ENCODE data around the gene LCN15. TPM values are rescaled to one million over a fixed set of nuclear protein-coding genes. Genes with fewer than 3 reads are reported as not detected.
A peak's percentile ranks its signal among the peaks of the same experiment; 100 is the strongest.

Gene LCN15
- total RNA-seq, 1 donor from 2014 or later = not detected

DNA sequence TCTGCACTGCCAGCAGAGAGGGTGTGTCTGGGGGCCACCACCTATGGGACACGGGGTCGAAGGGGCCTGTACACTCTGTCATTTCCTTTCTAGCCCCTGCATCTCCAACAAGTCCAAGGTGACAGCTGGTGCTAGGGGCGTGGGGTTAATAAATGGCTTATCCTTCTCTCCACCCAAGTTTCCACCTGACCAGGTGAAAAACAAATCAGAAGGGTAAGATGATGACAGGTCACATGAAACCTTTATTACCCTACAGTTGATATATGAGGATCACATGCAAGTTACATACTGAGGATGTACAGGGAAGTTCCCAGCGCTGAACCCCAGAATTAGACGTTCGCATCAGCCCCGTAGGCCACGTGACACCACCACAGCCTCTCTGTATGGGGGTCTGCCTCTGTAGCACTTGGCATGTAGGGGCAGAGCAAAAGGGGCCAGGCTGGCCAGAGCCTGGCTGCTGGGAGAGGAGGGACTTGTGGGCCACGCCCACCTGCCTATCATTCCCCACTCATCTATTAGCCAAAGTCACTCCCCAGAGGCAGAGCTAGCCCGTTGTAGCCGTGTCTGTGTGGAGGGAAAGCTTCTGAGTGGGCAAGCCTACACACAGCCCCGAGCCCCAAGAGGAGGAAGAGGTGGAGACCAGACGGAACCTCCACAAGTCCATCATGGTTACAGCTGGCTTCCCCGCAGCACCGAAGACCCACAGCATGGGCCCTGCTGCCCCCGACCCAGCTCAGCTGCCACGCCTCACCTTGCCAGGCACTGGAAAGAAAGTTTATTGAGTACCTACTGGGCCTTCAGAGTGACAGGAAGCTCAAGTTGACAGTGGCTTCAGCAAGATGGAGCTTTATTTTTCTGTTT, 29.0 kb upstream of the LCN15 start:
- H3K27me3 Mint-ChIP-seq (ENCODE audit: unreplicated experiment) = peaks cover 6% of the 10 kb centered on the region
- H3K27ac Mint-ChIP-seq (ENCODE audit: unreplicated experiment) = no peak overlapping the region
- no peak for DNase-seq (ENCODE audit: extremely low spot score, unreplicated experiment)
- TF ChIP-seq, protein P1, sequence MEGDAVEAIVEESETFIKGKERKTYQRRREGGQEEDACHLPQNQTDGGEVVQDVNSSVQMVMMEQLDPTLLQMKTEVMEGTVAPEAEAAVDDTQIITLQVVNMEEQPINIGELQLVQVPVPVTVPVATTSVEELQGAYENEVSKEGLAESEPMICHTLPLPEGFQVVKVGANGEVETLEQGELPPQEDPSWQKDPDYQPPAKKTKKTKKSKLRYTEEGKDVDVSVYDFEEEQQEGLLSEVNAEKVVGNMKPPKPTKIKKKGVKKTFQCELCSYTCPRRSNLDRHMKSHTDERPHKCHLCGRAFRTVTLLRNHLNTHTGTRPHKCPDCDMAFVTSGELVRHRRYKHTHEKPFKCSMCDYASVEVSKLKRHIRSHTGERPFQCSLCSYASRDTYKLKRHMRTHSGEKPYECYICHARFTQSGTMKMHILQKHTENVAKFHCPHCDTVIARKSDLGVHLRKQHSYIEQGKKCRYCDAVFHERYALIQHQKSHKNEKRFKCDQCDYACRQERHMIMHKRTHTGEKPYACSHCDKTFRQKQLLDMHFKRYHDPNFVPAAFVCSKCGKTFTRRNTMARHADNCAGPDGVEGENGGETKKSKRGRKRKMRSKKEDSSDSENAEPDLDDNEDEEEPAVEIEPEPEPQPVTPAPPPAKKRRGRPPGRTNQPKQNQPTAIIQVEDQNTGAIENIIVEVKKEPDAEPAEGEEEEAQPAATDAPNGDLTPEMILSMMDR (IDR thresholded peaks at IDR 0.05) = no peak
- no peaks in the 10 kb centered on the region for H3K9me3 Mint-ChIP-seq (ENCODE audit: unreplicated experiment)
- peaks cover 25% of the 10 kb centered on the region for H3K4me1 Mint-ChIP-seq (ENCODE audit: unreplicated experiment)
- H3K36me3 Mint-ChIP-seq (ENCODE audit: unreplicated experiment) = no peaks in the 10 kb centered on the region
- peak overlapping the region; percentile 18 for H3K4me3 Mint-ChIP-seq (ENCODE audit: unreplicated experiment)

DNA sequence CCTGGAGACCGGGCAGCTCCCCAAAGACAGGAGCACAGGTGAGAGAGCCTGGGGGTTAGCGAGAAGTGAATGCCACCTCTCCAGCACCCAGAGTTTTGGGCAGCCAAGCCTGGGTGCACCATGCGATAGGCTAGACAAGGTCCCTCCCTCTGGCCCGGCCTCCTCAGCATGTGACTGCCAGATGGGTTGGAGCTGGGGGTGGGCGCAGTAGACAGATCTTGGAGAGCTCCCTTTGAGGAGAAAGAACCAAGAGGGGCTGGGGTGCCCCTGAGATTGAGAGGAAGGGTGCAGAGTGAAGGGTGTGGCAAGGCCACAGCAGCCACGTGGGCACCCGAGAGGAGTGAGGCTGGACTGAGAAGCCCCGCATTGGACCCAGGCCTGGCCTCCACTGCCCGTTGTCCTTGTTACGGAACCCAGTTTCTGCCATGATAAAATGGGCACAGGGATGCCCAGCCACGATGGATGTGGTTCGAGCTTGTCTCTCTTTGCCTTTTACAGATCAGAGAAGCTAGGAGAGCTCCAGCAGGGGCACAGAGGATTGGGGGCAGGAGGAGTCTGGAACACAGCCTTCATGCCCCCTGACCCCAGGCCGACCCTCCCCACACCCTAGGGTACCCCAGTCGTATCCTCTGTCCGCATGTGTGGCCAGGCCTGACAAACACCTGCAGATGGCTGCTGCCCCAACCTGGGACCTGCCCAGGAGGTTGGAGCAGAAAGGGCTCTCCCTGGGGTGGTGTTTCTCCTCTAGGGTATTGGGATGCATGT, 28.2 kb upstream of the LCN15 start:
- no peaks in the 10 kb centered on the region for H3K36me3 Mint-ChIP-seq (ENCODE audit: unreplicated experiment)
- DNase-seq (ENCODE audit: extremely low spot score, unreplicated experiment) = no peak
- TF ChIP-seq, protein P1 (IDR thresholded peaks at IDR 0.05) = no peak
- H3K4me1 Mint-ChIP-seq (ENCODE audit: unreplicated experiment) = peaks cover 31% of the 10 kb centered on the region
- peak overlapping the region; percentile 81 for H3K4me3 Mint-ChIP-seq (ENCODE audit: unreplicated experiment)
- H3K27me3 Mint-ChIP-seq (ENCODE audit: unreplicated experiment) = peaks cover 6% of the 10 kb centered on the region
- H3K9me3 Mint-ChIP-seq (ENCODE audit: unreplicated experiment) = no peaks in the 10 kb centered on the region
- no peak overlapping the region for H3K27ac Mint-ChIP-seq (ENCODE audit: unreplicated experiment)

DNA sequence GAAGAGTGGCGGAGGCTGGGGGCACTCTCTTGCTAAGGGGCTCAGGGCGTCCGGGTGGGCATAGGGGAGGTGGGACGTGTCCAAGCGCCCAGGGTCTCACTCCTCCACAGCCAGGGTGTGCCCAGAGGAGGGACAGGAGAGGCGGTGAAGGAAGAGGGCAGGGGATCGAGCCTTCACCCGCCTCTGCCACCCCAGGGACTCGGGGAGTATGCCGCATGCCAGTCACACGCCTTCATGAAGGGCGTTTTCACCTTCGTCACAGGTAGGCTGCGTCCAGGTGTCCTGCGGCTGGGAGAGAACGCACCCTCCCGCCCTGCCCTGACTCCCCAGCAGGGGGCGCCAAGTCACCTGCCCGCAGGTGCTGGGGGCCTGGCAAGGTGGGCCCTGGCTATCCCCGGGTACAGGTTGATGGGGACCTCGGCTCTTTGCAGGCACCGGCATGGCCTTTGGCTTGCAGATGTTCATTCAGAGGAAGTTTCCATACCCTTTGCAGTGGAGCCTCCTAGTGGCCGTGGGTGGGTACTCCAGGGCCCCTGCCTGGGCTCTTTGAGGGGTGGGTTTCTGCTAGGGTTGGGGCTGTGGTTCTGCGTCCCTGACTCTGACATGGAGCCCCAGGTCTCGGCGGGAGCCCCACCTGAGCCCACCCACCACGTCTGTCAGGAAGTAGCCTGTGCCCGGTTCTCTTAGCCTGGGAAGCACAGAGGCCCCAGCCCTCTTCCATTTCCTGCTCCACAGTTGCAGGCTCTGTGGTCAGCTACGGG, 27.4 kb upstream of the LCN15 start:
- peaks cover 26% of the 10 kb centered on the region for H3K4me1 Mint-ChIP-seq (ENCODE audit: unreplicated experiment)

DNA sequence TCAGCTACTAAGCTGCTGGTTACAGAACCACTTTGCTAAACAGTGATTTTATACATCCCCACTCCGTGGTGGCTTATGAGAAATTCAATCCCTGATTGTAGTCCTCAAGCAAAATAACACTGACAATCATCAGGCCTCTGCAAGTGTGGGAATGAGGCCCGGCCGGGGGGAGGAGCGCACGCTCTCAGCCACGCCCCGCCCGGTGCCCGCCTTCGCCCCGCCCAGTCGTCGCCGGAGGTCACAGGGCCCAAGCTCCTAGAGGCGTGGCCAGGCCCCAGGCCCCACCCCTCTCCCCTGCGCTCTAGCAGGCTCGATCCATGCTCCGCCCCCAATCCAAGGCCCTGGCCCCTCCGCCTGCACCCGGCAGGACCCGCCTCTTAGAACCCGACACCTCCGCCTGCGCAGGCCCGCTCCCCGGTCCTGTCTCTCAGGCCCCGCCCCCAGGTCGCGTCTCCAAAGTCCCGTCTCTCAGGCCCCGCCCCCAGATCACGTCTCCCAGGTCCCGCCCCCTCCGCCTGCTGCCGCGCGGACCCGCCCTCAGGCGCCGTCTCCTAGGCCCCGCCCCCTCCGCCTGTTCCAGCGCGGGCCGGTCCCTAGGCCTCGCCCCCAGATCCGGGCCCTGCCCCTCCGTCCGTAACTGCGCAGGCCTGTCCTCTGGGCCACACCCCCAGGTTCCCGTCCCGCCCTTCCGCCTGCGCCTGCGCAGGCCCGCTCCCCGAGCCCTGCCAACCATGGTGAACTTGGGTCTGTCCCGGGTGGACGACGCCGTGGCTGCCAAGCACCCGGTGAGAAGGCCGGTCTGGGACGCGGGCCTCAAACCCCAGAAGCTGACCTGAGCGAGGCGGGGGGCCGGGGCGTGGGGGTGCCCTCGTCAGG, 26.6 kb upstream of the LCN15 start, which contains the start of gene TMEM141:
TSS of gene TMEM141 (plus strand) at position 705 of the 876 bp plus-strand sequence. CDS start at position 732, 27 bp downstream.
- Mint-ChIP-seq H3K9me3 (ENCODE audit: unreplicated experiment) (no peaks in the 10 kb centered on the region), H3K27me3 (ENCODE audit: unreplicated experiment) (peaks cover 7% of the 10 kb centered on the region), H3K27ac (ENCODE audit: unreplicated experiment) (peak within 1 kb of the TSS; percentile 76), H3K4me1 (ENCODE audit: unreplicated experiment) (peaks cover 19% of the 10 kb centered on the region), H3K4me3 (ENCODE audit: unreplicated experiment) (peak within 1 kb of the TSS; percentile 81), H3K36me3 (ENCODE audit: unreplicated experiment) (no peaks in the 10 kb centered on the region)
- TF ChIP-seq, protein P1 (IDR thresholded peaks at IDR 0.05) = no peak
- DNase-seq (ENCODE audit: extremely low spot score, unreplicated experiment) = peak; percentile 100

More for the DNA sequence above, 27.4 kb upstream of the LCN15 start:
- Mint-ChIP-seq H3K27ac (ENCODE audit: unreplicated experiment) (peak overlapping the region; percentile 76), H3K4me3 (ENCODE audit: unreplicated experiment) (peak overlapping the region; percentile 81), H3K36me3 (ENCODE audit: unreplicated experiment) (no peaks in the 10 kb centered on the region), H3K9me3 (ENCODE audit: unreplicated experiment) (no peaks in the 10 kb centered on the region), H3K27me3 (ENCODE audit: unreplicated experiment) (peaks cover 7% of the 10 kb centered on the region)
- DNase-seq (ENCODE audit: extremely low spot score, unreplicated experiment) = no peak
- TF ChIP-seq, protein P1 (IDR thresholded peaks at IDR 0.05) = peak; percentile 98
